B cell (primary cell): ENCODE data around the gene PREX1. TPM values are rescaled to one million over a fixed set of nuclear protein-coding genes. Genes with fewer than 3 reads are reported as not detected.
"Not testable (repeated sequence)": the region's sequence is repeated elsewhere in the genome, so short reads cannot be mapped to it uniquely, and the experiment has no call there.

Experiments
- ATAC-seq: fragments of 200-7000 bp; cut with Tn5 transposase; one replicate; pipeline ENCODE4 v1.10.0; 2021; ENCODE audit warnings: low read depth, mild to moderate bottlenecking, moderate number of reproducible peaks, moderate library complexity
- CTCF ChIA-PET: fragments of 350-600 bp; sonication (Branson Sonifier 250); formaldehyde crosslinking; loops from one replicate; lab custom pipeline; 2021; ENCODE audit warnings: antibody characterized with exemption, inconsistent platforms; lab: Charles Lee
- POLR2A ChIA-PET: fragments of 350-600 bp; sonication (Branson Sonifier 250); formaldehyde crosslinking; loops from one replicate; lab custom pipeline; 2021; ENCODE audit warnings: antibody characterized with exemption; lab: Charles Lee
- DNase-seq: peaks from one replicate; pipeline ENCODE4 v3.0.0; 2013
- H2AFZ ChIP-seq: 2 replicates; pipeline ENCODE4 v1.6.1; 2012; ENCODE audit warnings: mild to moderate bottlenecking, low read depth, low read length; ENCODE audit not compliant: insufficient read depth, poor library complexity, severe bottlenecking
- H3K27ac ChIP-seq, 2 donors: 1 replicate in 1 of 2; 2 replicates in 1 of 2; pipeline ENCODE4 v1.5.1; 2012 to 2013; ENCODE audit warnings: low read length in 2 of 2, mild to moderate bottlenecking in 2 of 2, moderate library complexity in 1 of 2
- H3K27me3 ChIP-seq, 4 experiments: fragments of 200-600 bp in 1 of 4; sonication (generic) in 1 of 4; replicated peaks in 1 of 4; 1 replicate in 2 of 4; 2 replicates in 2 of 4; pipeline versions ENCODE4 v1.6.1 to v1.7.0; 2013 to 2016; ENCODE audit warnings: low read length in 3 of 4, mild to moderate bottlenecking in 2 of 4, mixed read lengths in 1 of 4, moderate library complexity in 1 of 4; ENCODE audit not compliant: insufficient read depth in 4 of 4, control insufficient read depth in 3 of 4; ENCODE audit errors: control extremely low read depth in 1 of 4
- H3K36me3 ChIP-seq, 2 experiments: replicated peaks in 1 of 2; 1 replicate in 1 of 2; 2 replicates in 1 of 2; pipeline versions ENCODE4 v1.6.1 to v1.7.1; 2013; ENCODE audit warnings: low read length in 1 of 2; ENCODE audit not compliant: insufficient read depth in 2 of 2, control insufficient read depth in 1 of 2; ENCODE audit errors: control extremely low read depth in 1 of 2, extremely low read depth in 1 of 2
- H3K4me1 ChIP-seq, 2 donors: fragments of 200-600 bp in 1 of 2; sonication (generic) in 1 of 2; 1 replicate in 1 of 2; 2 replicates in 1 of 2; pipeline versions ENCODE4 v1.5.1 to v1.6.1; 2013 to 2017; ENCODE audit warnings: low read length in 2 of 2; ENCODE audit not compliant: control insufficient read depth in 2 of 2, insufficient read depth in 2 of 2
- H3K4me2 ChIP-seq: replicated peaks from 2 replicates; pipeline ENCODE3; 2012; ENCODE audit warnings: mild to moderate bottlenecking, low read depth, low read length; ENCODE audit not compliant: poor library complexity, severe bottlenecking
- H3K4me3 ChIP-seq, 5 experiments: fragments of 200-600 bp in 1 of 5; sonication (generic) in 1 of 5; 1 replicate in 3 of 5; 2 replicates in 2 of 5; pipeline versions ENCODE4 v1.5.1 to v1.7.0; 2011 to 2016; ENCODE audit warnings: low read length in 4 of 5, mild to moderate bottlenecking in 4 of 5, low read depth in 2 of 5, control low read depth in 1 of 5, moderate library complexity in 1 of 5; ENCODE audit not compliant: insufficient read depth in 1 of 5; ENCODE audit errors: control extremely low read depth in 1 of 5, extremely low read depth in 1 of 5
- H3K79me2 ChIP-seq: fragments of 200-600 bp; sonication (generic); one replicate; pipeline ENCODE4 v1.6.0; 2016; ENCODE audit warnings: low read length; ENCODE audit not compliant: control insufficient read depth, insufficient read depth
- H3K9ac ChIP-seq: fragments of 200-600 bp; sonication (generic); 2 replicates; pipeline ENCODE4 v1.6.1; 2017; ENCODE audit warnings: mild to moderate bottlenecking, low read length, moderate library complexity
- H3K9me3 ChIP-seq, 3 donors: one replicate each; pipeline versions ENCODE4 v1.6.1 to v1.7.1; 2013; ENCODE audit warnings: low read length in 2 of 3; ENCODE audit not compliant: control insufficient read depth in 2 of 3, insufficient read depth in 1 of 3; ENCODE audit errors: control extremely low read depth in 1 of 3
- H4K20me1 ChIP-seq: 2 replicates; pipeline ENCODE4 v1.6.0; 2012; ENCODE audit warnings: mild to moderate bottlenecking, low read length; ENCODE audit not compliant: insufficient read depth, control insufficient read depth, poor library complexity, severe bottlenecking
- H3K27ac Mint-ChIP-seq: one replicate; pipeline ENCODE4 v1.8.0; 2021; ENCODE audit warnings: mixed read lengths
- H3K27me3 Mint-ChIP-seq: one replicate; pipeline ENCODE4 v1.8.0; 2021; ENCODE audit warnings: mixed read lengths
- H3K4me1 Mint-ChIP-seq: one replicate; pipeline ENCODE4 v1.8.0; 2021; ENCODE audit warnings: mixed read lengths
- H3K4me3 Mint-ChIP-seq: one replicate; pipeline ENCODE4 v1.8.0; 2021; ENCODE audit warnings: mixed read lengths
- H3K9me3 Mint-ChIP-seq: one replicate; pipeline ENCODE4 v1.8.0; 2022; ENCODE audit warnings: mixed read lengths; ENCODE audit not compliant: insufficient read depth
- EZH2 ChIP-seq: IDR thresholded peaks from 2 replicates; pipeline ENCODE4 v1.6.1; 2012; ENCODE audit warnings: borderline replicate concordance, low read depth, mild to moderate bottlenecking, moderate library complexity, low read length; ENCODE audit not compliant: insufficient read depth, poor library complexity, severe bottlenecking
- WGBS: methylation state at CpG from one replicate; pipeline ENCODE4 v1.1.5; 2013; ENCODE audit warnings: missing lambda C conversion rate; ENCODE audit not compliant: insufficient coverage; 5-methylcytosine and 5-hydroxymethylcytosine counted together
- intact Hi-C: fragments of 100-400 bp; cut with micrococcal nuclease; formaldehyde crosslinking; loops from one replicate; pipeline ENCODE4 v1.10.0; 2022
- polyA plus RNA-seq: library from polyadenylated mRNA; depleted of rRNA; stranded (reverse); fragments of >200 nt; gene quantifications from 2 replicates; pipeline ENCODE4 v1.2.3, GENCODE V29; 2012
- total RNA-seq, 2 donors: library from RNA; stranded (reverse); fragments of 120-200 nt in 1 of 2; gene quantifications; 1 replicate in 1 of 2; 2 replicates in 1 of 2; pipeline versions ENCODE4 v1.2.3 to v1.2.4, GENCODE V29; 2013 to 2022
- TF ChIP-seq, protein P1 (sequence below): fragments of 200-600 bp; IDR thresholded peaks from one replicate; pipeline ENCODE4 v1.8.0; 2022; ENCODE audit warnings: antibody characterized with exemption, mild to moderate bottlenecking

The PREX1 gene
- total and polyA plus RNA-seq, 2 donors (not counting 1 experiment from before 2014, with no cell fraction given), result 79.1 to 99.4 TPM

- POLR2A ChIA-PET, result interaction anchor here (1.0 to 1.3 kb wide), 2 partner anchors 14 to 18 kb away, joined by 3 to 4 read pairs; partner anchors contain the start of gene PREX1
- Mint-ChIP-seq H3K4me3 (no peak overlapping the region), H3K27ac (no peak overlapping the region), H3K9me3 (no peaks in the 10 kb centered on the region), H3K4me1 (peaks cover 48% of the 10 kb centered on the region), H3K27me3 (no peaks in the 10 kb centered on the region)
- peaks cover 0 to 3% (median 0%) of the 10 kb centered on the region in 3 donors for H3K9me3 ChIP-seq
- H4K20me1 ChIP-seq, result no peaks in the 10 kb centered on the region
- CTCF ChIA-PET, result interaction anchor here (1.1 to 1.4 kb wide), 4 partner anchors 17 to 188 kb away, joined by 3 to 6 read pairs (median 5); no protein-coding TSS in a partner anchor
- H3K4me1 ChIP-seq, result peaks cover 25 to 30% of the 10 kb centered on the region in 2 donors
- H3K27me3 ChIP-seq, result no peaks in the 10 kb centered on the region
- H3K9ac ChIP-seq, result no peak overlapping the region
- WGBS, result 100% methylated on average over 3 of the region's 7 CpGs
- TF ChIP-seq EZH2, result no peak
- TF ChIP-seq, protein P1, sequence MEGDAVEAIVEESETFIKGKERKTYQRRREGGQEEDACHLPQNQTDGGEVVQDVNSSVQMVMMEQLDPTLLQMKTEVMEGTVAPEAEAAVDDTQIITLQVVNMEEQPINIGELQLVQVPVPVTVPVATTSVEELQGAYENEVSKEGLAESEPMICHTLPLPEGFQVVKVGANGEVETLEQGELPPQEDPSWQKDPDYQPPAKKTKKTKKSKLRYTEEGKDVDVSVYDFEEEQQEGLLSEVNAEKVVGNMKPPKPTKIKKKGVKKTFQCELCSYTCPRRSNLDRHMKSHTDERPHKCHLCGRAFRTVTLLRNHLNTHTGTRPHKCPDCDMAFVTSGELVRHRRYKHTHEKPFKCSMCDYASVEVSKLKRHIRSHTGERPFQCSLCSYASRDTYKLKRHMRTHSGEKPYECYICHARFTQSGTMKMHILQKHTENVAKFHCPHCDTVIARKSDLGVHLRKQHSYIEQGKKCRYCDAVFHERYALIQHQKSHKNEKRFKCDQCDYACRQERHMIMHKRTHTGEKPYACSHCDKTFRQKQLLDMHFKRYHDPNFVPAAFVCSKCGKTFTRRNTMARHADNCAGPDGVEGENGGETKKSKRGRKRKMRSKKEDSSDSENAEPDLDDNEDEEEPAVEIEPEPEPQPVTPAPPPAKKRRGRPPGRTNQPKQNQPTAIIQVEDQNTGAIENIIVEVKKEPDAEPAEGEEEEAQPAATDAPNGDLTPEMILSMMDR, result no peak
- ATAC-seq (no peak), DNase-seq (no peak)
- intact Hi-C loops, result loop anchor here (1.0 to 2.0 kb wide), 2 partner anchors 18 to 67 kb away; no protein-coding TSS in a partner anchor
- no peak overlapping the region for H3K27ac ChIP-seq
- no peak overlapping the region for H3K4me3 ChIP-seq
- no peak overlapping the region for H3K4me2 ChIP-seq
- no peaks in the 10 kb centered on the region for H3K79me2 ChIP-seq
- H2AFZ ChIP-seq, result no peak overlapping the region
- H3K36me3 ChIP-seq, result no peaks in the 10 kb centered on the region
These were observed 18.0 kb upstream of the PREX1 start for GRCh38 chr20:48845721-48846306.

GRCh38 chr20:48844996-48845395, 17.2 kb upstream of the PREX1 start:
- ATAC-seq (no peak), DNase-seq (no peak)
- no peak overlapping the region for H2AFZ ChIP-seq
- no peaks in the 10 kb centered on the region for H3K9me3 Mint-ChIP-seq
- H3K4me2 ChIP-seq, result no peak overlapping the region
- H3K36me3 ChIP-seq, result no peaks in the 10 kb centered on the region
- H3K4me3 Mint-ChIP-seq, result no peak overlapping the region
- ChIA-PET CTCF (interaction anchor here (0.8 to 1.2 kb wide), 4 partner anchors 16 to 188 kb away, joined by 3 to 6 read pairs (median 4); no protein-coding TSS in a partner anchor), POLR2A (interaction anchor here (0.5 to 1.0 kb wide), 2 partner anchors 13 to 374 kb away, joined by 3 to 12 read pairs; partner anchors contain the start of gene DDX27)
- H3K27ac Mint-ChIP-seq, result peak overlapping the region; percentile 43
- no peaks in the 10 kb centered on the region for H3K79me2 ChIP-seq
- peaks cover 0 to 3% (median 0%) of the 10 kb centered on the region in 3 donors for H3K9me3 ChIP-seq
- H3K9ac ChIP-seq, result no peak overlapping the region
- no peak for TF ChIP-seq EZH2
- TF ChIP-seq, protein P1, result no peak
- peaks cover 51% of the 10 kb centered on the region for H3K4me1 Mint-ChIP-seq
- H3K27ac ChIP-seq, result no peak overlapping the region
- H3K27me3 ChIP-seq, result no peaks in the 10 kb centered on the region
- no peak overlapping the region for H3K4me3 ChIP-seq
- 100% methylated on average over 1 of the region's 4 CpGs for WGBS
- H4K20me1 ChIP-seq, result no peaks in the 10 kb centered on the region
- peaks cover 25 to 30% of the 10 kb centered on the region in 2 donors for H3K4me1 ChIP-seq
- H3K27me3 Mint-ChIP-seq, result no peaks in the 10 kb centered on the region
- intact Hi-C loops, result no loop called here

DNA sequence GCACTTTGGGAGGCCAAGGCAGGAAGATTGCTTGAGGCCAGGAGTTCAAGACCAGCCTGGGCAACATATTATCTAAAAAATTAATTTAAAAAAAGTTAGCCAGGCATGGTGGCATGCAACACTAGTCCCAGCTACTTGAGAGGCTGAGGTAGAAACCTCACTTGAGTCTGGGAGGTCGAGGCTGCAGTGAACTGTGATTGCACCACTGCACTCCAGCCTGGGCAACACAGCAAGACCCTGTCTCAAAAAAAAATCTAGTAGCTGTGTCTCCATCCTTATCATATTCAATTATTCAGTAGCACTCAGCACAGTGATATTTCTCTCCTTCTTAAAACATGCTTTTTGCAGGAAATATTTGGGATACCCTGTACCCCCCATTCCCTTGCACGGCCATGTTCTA, 16.1 kb upstream of the PREX1 start:
- H2AFZ ChIP-seq, H3K36me3 ChIP-seq, H3K4me3 ChIP-seq, DNase-seq, H3K27me3 ChIP-seq, H3K4me2 ChIP-seq, POLR2A ChIA-PET, H3K9me3 Mint-ChIP-seq, H3K79me2 ChIP-seq, intact Hi-C loops, H3K27ac ChIP-seq, H3K4me3 Mint-ChIP-seq, H3K27me3 Mint-ChIP-seq, H4K20me1 ChIP-seq, H3K9ac ChIP-seq, H3K27ac Mint-ChIP-seq, H3K9me3 ChIP-seq, CTCF ChIA-PET, ATAC-seq: not testable (repeated sequence)
- H3K4me1 Mint-ChIP-seq, result peaks cover 61% of the 10 kb centered on the region
- H3K4me1 ChIP-seq, result peaks cover 35 to 41% of the 10 kb centered on the region in 2 donors
- 71% methylated on average over 2 of the region's 2 CpGs for WGBS
